Trophoblast cell (in vitro differentiated cells and primary cell): ENCODE measurements around the gene SRGAP3.

Source experiments
- DNase-seq, 2 donors: peaks; one replicate each; pipeline ENCODE4 v3.0.0-alpha.2; 2016
- H2AFZ ChIP-seq: 2 replicates; pipeline ENCODE4 v1.6.1; 2013; ENCODE audit warnings: low read length, moderate library complexity, mild to moderate bottlenecking; ENCODE audit not compliant: insufficient read depth, poor library complexity
- H2AK5ac ChIP-seq: 2 replicates; pipeline ENCODE4 v1.6.1; 2013; ENCODE audit warnings: mild to moderate bottlenecking, low read length
- H2BK120ac ChIP-seq: 2 replicates; pipeline ENCODE4 v1.6.1; 2013; ENCODE audit warnings: low read length, mild to moderate bottlenecking, moderate library complexity; ENCODE audit not compliant: insufficient read depth, poor library complexity
- H2BK12ac ChIP-seq: 2 replicates; pipeline ENCODE4 v1.6.1; 2013; ENCODE audit warnings: mild to moderate bottlenecking, low read length, moderate library complexity
- H2BK5ac ChIP-seq: 2 replicates; pipeline ENCODE4 v1.6.1; 2013; ENCODE audit warnings: low read length, low read depth, moderate library complexity, mild to moderate bottlenecking; ENCODE audit not compliant: poor library complexity
- H3K14ac ChIP-seq: 2 replicates; pipeline ENCODE4 v1.6.1; 2013; ENCODE audit warnings: mild to moderate bottlenecking, low read length
- H3K18ac ChIP-seq: 2 replicates; pipeline ENCODE4 v1.6.1; 2013; ENCODE audit warnings: mild to moderate bottlenecking, low read length
- H3K23ac ChIP-seq: 2 replicates; pipeline ENCODE4 v1.6.1; 2013; ENCODE audit warnings: low read length
- H3K27ac ChIP-seq: 2 replicates; pipeline ENCODE4 v1.5.1; 2013; ENCODE audit warnings: low read depth, mild to moderate bottlenecking, inconsistent platforms, low read length, moderate library complexity
- H3K27me3 ChIP-seq: 2 replicates; pipeline ENCODE4 v1.6.1; 2013; ENCODE audit warnings: inconsistent platforms, mild to moderate bottlenecking, low read length, moderate library complexity; ENCODE audit not compliant: insufficient read depth
- H3K36me3 ChIP-seq, 2 experiments: 1 replicate in 1 of 2; 2 replicates in 1 of 2; pipeline ENCODE4 v1.6.1; 2013; ENCODE audit warnings: low read length in 2 of 2, mild to moderate bottlenecking in 2 of 2, moderate library complexity in 1 of 2; ENCODE audit not compliant: insufficient read depth in 2 of 2, control insufficient read depth in 1 of 2
- H3K4ac ChIP-seq: 2 replicates; pipeline ENCODE4 v1.6.1; 2013; ENCODE audit warnings: low read depth, mild to moderate bottlenecking, low read length, moderate library complexity
- H3K4me1 ChIP-seq, 2 experiments: 1 replicate in 1 of 2; 2 replicates in 1 of 2; pipeline ENCODE4 v1.6.1; 2013; ENCODE audit warnings: low read length in 2 of 2, mild to moderate bottlenecking in 2 of 2, moderate library complexity in 1 of 2; ENCODE audit not compliant: insufficient read depth in 2 of 2, control insufficient read depth in 1 of 2
- H3K4me2 ChIP-seq: 2 replicates; pipeline ENCODE4 v1.6.1; 2013; ENCODE audit warnings: inconsistent platforms, mild to moderate bottlenecking, low read length, moderate library complexity
- H3K4me3 ChIP-seq: 2 replicates; pipeline ENCODE4 v1.5.1; 2013; ENCODE audit warnings: mild to moderate bottlenecking, low read depth, low read length, inconsistent platforms
- H3K79me1 ChIP-seq: one replicate; pipeline ENCODE4 v1.6.1; 2013; ENCODE audit warnings: low read length
- H3K79me2 ChIP-seq: 2 replicates; pipeline ENCODE4 v1.6.1; 2013; ENCODE audit warnings: low read length, mild to moderate bottlenecking; ENCODE audit not compliant: control insufficient read depth, insufficient read depth, poor library complexity
- H3K9ac ChIP-seq: 2 replicates; pipeline ENCODE4 v1.6.1; 2013; ENCODE audit warnings: mild to moderate bottlenecking, low read length
- H3K9me3 ChIP-seq: 2 replicates; pipeline ENCODE4 v1.6.1; 2013; ENCODE audit warnings: low read depth, mild to moderate bottlenecking, control low read depth, inconsistent platforms, low read length; ENCODE audit not compliant: insufficient read depth
- H4K12ac ChIP-seq: 2 replicates; pipeline ENCODE4 v1.6.1; 2013; ENCODE audit warnings: low read depth, mild to moderate bottlenecking, low read length, moderate library complexity
- H4K8ac ChIP-seq: 2 replicates; pipeline ENCODE4 v1.6.1; 2013; ENCODE audit warnings: low read depth, mild to moderate bottlenecking, low read length, moderate library complexity
- H4K91ac ChIP-seq: one replicate; pipeline ENCODE4 v1.6.1; 2013; ENCODE audit warnings: low read depth, mild to moderate bottlenecking, low read length, moderate library complexity
- WGBS: extraction: QIAGEN DNeasy Blood & Tissue Kit; methylation state at CpG from one replicate; pipeline ENCODE4 v1.1.7; 2013; ENCODE audit warnings: missing lambda C conversion rate; ENCODE audit not compliant: insufficient read length, insufficient coverage; ENCODE audit errors: extremely low coverage; 5-methylcytosine and 5-hydroxymethylcytosine counted together

SRGAP3 gene

DNA sequence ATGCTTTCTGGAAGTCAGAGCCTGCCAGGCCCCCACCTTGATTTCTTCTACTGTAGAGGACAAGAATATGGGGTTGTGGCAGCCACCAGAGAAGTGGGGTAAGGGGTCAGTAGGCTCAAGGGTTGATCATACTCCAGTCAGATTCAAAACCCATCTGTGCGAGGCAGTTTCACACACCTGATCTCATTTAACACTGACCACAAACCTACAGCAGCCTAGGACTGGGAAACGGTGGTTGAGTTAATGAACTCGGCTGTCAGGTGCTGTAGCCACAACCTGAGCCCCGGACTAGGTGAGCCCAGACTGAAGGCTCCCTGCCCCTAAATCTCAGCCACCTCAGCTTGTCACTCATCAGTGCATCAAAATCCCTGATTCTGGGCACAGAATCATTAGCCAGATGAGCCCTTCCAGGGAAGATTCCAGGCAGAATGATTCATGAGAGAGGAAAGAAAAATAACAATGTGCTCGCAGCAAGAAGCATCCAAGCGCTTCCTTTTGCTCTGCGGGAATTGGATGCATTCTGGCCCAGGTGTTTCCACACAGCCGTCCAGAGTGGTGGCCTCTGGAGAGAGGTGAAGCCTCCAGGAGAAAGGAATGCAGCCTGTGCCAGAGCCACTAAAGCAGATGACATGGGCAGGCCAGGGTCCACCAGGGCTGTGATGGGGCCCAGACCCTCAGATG is 102.1 kb downstream of the SRGAP3 start:
- no peak overlapping the region for H2BK12ac ChIP-seq
- no peak overlapping the region for H3K14ac ChIP-seq
- H3K4me2 ChIP-seq, result no peak overlapping the region
- H3K27me3 ChIP-seq, result no peaks in the 10 kb centered on the region
- no peak overlapping the region for H2BK5ac ChIP-seq
- no peaks in the 10 kb centered on the region for H3K79me1 ChIP-seq
- no peak overlapping the region for H2BK120ac ChIP-seq
- H4K91ac ChIP-seq, result no peak overlapping the region
- no peaks in the 10 kb centered on the region for H3K79me2 ChIP-seq
- no peak overlapping the region for H3K27ac ChIP-seq
- H3K23ac ChIP-seq, result no peak overlapping the region
- no peak overlapping the region for H2AK5ac ChIP-seq
- H3K36me3 ChIP-seq, result no peaks in the 10 kb centered on the region
- H3K4ac ChIP-seq, result no peak overlapping the region
- no peak overlapping the region for H3K18ac ChIP-seq
- H3K4me3 ChIP-seq, result no peak overlapping the region
- WGBS, result no CpG with 5 or more reads among the region's 8 CpGs
- DNase-seq, result peak; percentile 15 to 45
- no peaks in the 10 kb centered on the region for H3K4me1 ChIP-seq
- H2AFZ ChIP-seq, result no peak overlapping the region
- H4K8ac ChIP-seq, result no peak overlapping the region
- no peak overlapping the region for H4K12ac ChIP-seq
- H3K9ac ChIP-seq, result no peak overlapping the region
- H3K9me3 ChIP-seq, result peaks cover 20% of the 10 kb centered on the region

DNA sequence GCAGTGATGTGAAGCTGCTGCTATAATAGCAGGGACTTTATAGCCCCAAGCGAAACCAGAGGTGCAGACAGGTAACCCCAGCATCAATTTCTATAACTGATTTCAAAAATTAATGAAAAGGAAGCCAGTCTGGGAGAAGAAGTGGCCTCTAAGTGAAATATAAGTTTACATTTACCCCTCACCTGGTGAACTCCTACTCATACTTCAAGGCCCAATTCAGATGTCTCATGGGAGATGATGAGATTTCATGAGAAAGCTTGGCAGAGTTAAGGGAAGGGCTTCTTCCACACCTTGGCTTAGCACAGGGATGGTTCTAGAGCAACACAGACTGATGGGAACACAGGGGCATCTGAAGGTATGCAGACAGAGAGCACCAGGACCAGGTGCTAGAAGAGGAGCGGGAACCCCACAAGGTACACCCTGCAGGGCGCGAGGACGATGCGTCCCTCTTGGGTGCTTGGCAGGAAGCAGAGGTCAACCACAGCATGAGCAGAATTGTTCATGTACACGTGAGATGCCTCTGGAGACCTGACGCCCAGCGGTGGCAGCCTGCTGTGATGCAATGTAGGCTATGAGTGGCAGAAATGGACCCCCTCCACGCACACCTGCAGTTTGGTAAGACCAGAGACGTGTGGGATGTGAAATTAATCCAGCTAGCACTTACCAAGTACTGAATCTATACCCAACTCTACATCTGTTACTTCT is 102.9 kb downstream of the SRGAP3 start:
- no peaks in the 10 kb centered on the region for H3K4me1 ChIP-seq
- H2BK5ac ChIP-seq, result no peak overlapping the region
- H2BK12ac ChIP-seq, result no peak overlapping the region
- H2BK120ac ChIP-seq, result no peak overlapping the region
- H3K9me3 ChIP-seq, result peaks cover 14% of the 10 kb centered on the region
- H4K8ac ChIP-seq, result no peak overlapping the region
- no peak overlapping the region for H2AFZ ChIP-seq
- no peak for DNase-seq
- WGBS, result no CpG with 5 or more reads among the region's 11 CpGs
- no peak overlapping the region for H4K91ac ChIP-seq
- H3K9ac ChIP-seq, result no peak overlapping the region
- no peak overlapping the region for H3K27ac ChIP-seq
- no peak overlapping the region for H3K18ac ChIP-seq
- H2AK5ac ChIP-seq, result no peak overlapping the region
- no peak overlapping the region for H3K14ac ChIP-seq
- H3K79me1 ChIP-seq, result no peaks in the 10 kb centered on the region
- H3K4me2 ChIP-seq, result no peak overlapping the region
- H4K12ac ChIP-seq, result no peak overlapping the region
- H3K79me2 ChIP-seq, result no peaks in the 10 kb centered on the region
- no peaks in the 10 kb centered on the region for H3K27me3 ChIP-seq
- H3K36me3 ChIP-seq, result no peaks in the 10 kb centered on the region
- no peak overlapping the region for H3K4ac ChIP-seq
- H3K23ac ChIP-seq, result no peak overlapping the region
- no peak overlapping the region for H3K4me3 ChIP-seq

DNA sequence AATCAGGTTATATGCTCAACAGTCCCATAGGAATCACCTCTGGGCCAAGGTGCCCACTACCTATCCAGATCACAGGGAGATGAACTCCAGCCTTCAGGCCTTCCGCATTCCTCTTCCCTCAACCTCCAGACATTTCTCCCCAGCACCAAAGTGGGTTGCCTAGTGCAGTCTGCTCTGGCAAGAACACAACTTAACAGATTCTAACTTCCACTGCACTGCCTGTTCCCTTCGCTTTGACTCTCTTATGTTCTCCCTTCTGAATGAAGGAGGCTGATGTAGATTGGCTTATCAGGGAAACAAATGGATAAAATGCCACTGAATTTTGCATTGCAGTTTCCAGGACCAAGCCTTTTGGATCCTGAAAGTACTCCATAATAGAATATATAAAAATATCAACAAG is 106.3 kb downstream of the SRGAP3 start:
- DNase-seq, result peak; percentile 27 to 40
- H3K4me1 ChIP-seq, result no peaks in the 10 kb centered on the region
- no peaks in the 10 kb centered on the region for H3K79me2 ChIP-seq
- no peak overlapping the region for H3K18ac ChIP-seq
- peaks cover 2% of the 10 kb centered on the region for H3K9me3 ChIP-seq
- H2AFZ ChIP-seq, result no peak overlapping the region
- H3K36me3 ChIP-seq, result no peaks in the 10 kb centered on the region
- no peak overlapping the region for H3K4me3 ChIP-seq
- no peak overlapping the region for H2AK5ac ChIP-seq
- no peak overlapping the region for H3K4me2 ChIP-seq
- H3K14ac ChIP-seq, result no peak overlapping the region
- no peak overlapping the region for H2BK120ac ChIP-seq
- no peak overlapping the region for H2BK5ac ChIP-seq
- H3K4ac ChIP-seq, result no peak overlapping the region
- H3K27ac ChIP-seq, result no peak overlapping the region
- H4K12ac ChIP-seq, result no peak overlapping the region
- no peak overlapping the region for H2BK12ac ChIP-seq
- H4K8ac ChIP-seq, result no peak overlapping the region
- H3K9ac ChIP-seq, result no peak overlapping the region
- H4K91ac ChIP-seq, result no peak overlapping the region
- no CpG with 5 or more reads among the region's 2 CpGs for WGBS
- H3K79me1 ChIP-seq, result no peaks in the 10 kb centered on the region
- H3K27me3 ChIP-seq, result no peaks in the 10 kb centered on the region
- H3K23ac ChIP-seq, result no peak overlapping the region

DNA sequence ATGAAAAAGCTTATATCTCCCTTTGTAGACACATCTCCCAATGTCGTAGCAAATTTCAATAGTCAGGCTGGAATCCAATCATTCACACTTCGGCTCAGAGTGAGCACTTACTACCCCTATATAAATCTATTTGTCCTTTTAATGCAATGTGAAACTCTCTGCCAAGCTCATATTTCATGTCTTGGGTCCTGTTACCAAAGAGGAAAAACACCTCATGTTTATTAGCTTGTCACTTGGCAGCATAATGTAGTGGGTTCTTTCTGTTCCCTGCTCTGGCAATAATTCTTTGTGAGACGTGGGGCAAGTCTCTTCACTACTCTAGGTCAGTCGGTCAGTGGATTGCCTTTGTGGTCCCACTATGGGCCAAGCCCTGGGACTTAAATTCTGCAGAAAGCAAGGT is 107.1 kb downstream of the SRGAP3 start:
- Histone ChIP-seq H3K36me3 (no peaks in the 10 kb centered on the region), H3K4me2 (no peak overlapping the region), H3K18ac (no peak overlapping the region), H3K23ac (no peak overlapping the region), H2BK5ac (no peak overlapping the region), H3K27ac (no peak overlapping the region), H3K79me2 (no peaks in the 10 kb centered on the region), H3K4me3 (no peak overlapping the region), H3K14ac (no peak overlapping the region), H4K91ac (no peak overlapping the region), H3K27me3 (no peaks in the 10 kb centered on the region), H2BK12ac (no peak overlapping the region), H2AFZ (no peak overlapping the region), H3K9me3 (peaks cover 2% of the 10 kb centered on the region), H2BK120ac (no peak overlapping the region), H4K8ac (no peak overlapping the region), H3K9ac (no peak overlapping the region), H3K79me1 (no peaks in the 10 kb centered on the region), H3K4ac (no peak overlapping the region), H2AK5ac (no peak overlapping the region), H3K4me1 (no peaks in the 10 kb centered on the region), H4K12ac (no peak overlapping the region)
- WGBS, result no CpG with 5 or more reads among the region's 4 CpGs
- DNase-seq, result no peak
